Measurements from ENCODE around the gene ZNF407.

Gene ZNF407

GRCh38 chr18:75072672-75073371 is 475.2 kb downstream of the ZNF407 start:
- H4K8ac ChIP-seq (ENCODE audit: low read depth, low read length), result no peak overlapping the region
- WGBS (ENCODE audit: extremely low coverage, insufficient coverage, low lambda C conversion rate), result no CpG with 5 or more reads among the region's 21 CpGs
- no peak overlapping the region for H3K4ac ChIP-seq (ENCODE audit: low read depth, low read length)
- no peak for DNase-seq
- H2BK120ac ChIP-seq (ENCODE audit: low read depth, low read length), result no peak overlapping the region
- H3K4me1 ChIP-seq (ENCODE audit: control insufficient read depth, low read depth, low read length), result no peaks in the 10 kb centered on the region
- no peak overlapping the region for H3K4me2 ChIP-seq (ENCODE audit: low read length)
- H2BK5ac ChIP-seq (ENCODE audit: low read length), result no peak overlapping the region
- no peaks in the 10 kb centered on the region for H3K79me1 ChIP-seq (ENCODE audit: low read length)
- no peak overlapping the region for H3K56ac ChIP-seq (ENCODE audit: low read length)
- no peak overlapping the region for H2AK5ac ChIP-seq (ENCODE audit: low read length)
- H3K4me3 ChIP-seq (ENCODE audit: low read length), result no peak overlapping the region
- H3K27me3 ChIP-seq (ENCODE audit: insufficient read depth, low read length, poor library complexity), result no peaks in the 10 kb centered on the region
- H2BK15ac ChIP-seq (replicated peaks; ENCODE audit: low read depth), result no peak overlapping the region
- no peak overlapping the region for H3K18ac ChIP-seq (ENCODE audit: low read length)
- H3K23ac ChIP-seq (ENCODE audit: low read length), result no peak overlapping the region
- no peak overlapping the region for H3K9ac ChIP-seq (ENCODE audit: low read length)
- H4K5ac ChIP-seq (ENCODE audit: low read length), result no peak overlapping the region
- no peaks in the 10 kb centered on the region for H3K36me3 ChIP-seq (ENCODE audit: control insufficient read depth, insufficient read depth, low read length)
- no peak overlapping the region for H3K27ac ChIP-seq (ENCODE audit: low read depth, low read length)
- H3K79me2 ChIP-seq (ENCODE audit: control insufficient read depth, insufficient read depth, low read length), result no peaks in the 10 kb centered on the region

GRCh38 chr18:75073654-75074053 is 476.0 kb downstream of the ZNF407 start:
- H3K56ac ChIP-seq (ENCODE audit: low read length), result no peak overlapping the region
- H2AK5ac ChIP-seq (ENCODE audit: low read length), result no peak overlapping the region
- no peaks in the 10 kb centered on the region for H3K4me1 ChIP-seq (ENCODE audit: control insufficient read depth, low read depth, low read length)
- no peaks in the 10 kb centered on the region for H3K79me1 ChIP-seq (ENCODE audit: low read length)
- no peak overlapping the region for H2BK15ac ChIP-seq (replicated peaks; ENCODE audit: low read depth)
- no CpG with 5 or more reads among the region's 9 CpGs for WGBS (ENCODE audit: extremely low coverage, insufficient coverage, low lambda C conversion rate)
- no peak for DNase-seq
- no peak overlapping the region for H3K23ac ChIP-seq (ENCODE audit: low read length)
- H3K79me2 ChIP-seq (ENCODE audit: control insufficient read depth, insufficient read depth, low read length), result no peaks in the 10 kb centered on the region
- no peak overlapping the region for H3K4ac ChIP-seq (ENCODE audit: low read depth, low read length)
- no peak overlapping the region for H4K8ac ChIP-seq (ENCODE audit: low read depth, low read length)
- no peak overlapping the region for H3K4me2 ChIP-seq (ENCODE audit: low read length)
- no peak overlapping the region for H3K4me3 ChIP-seq (ENCODE audit: low read length)
- H4K5ac ChIP-seq (ENCODE audit: low read length), result no peak overlapping the region
- H3K36me3 ChIP-seq (ENCODE audit: control insufficient read depth, insufficient read depth, low read length), result no peaks in the 10 kb centered on the region
- H3K27ac ChIP-seq (ENCODE audit: low read depth, low read length), result no peak overlapping the region
- no peaks in the 10 kb centered on the region for H3K27me3 ChIP-seq (ENCODE audit: insufficient read depth, low read length, poor library complexity)
- H2BK120ac ChIP-seq (ENCODE audit: low read depth, low read length), result no peak overlapping the region
- H3K18ac ChIP-seq (ENCODE audit: low read length), result no peak overlapping the region
- H3K9ac ChIP-seq (ENCODE audit: low read length), result no peak overlapping the region
- no peak overlapping the region for H2BK5ac ChIP-seq (ENCODE audit: low read length)

GRCh38 chr18:75074196-75075015 is 476.7 kb downstream of the ZNF407 start:
- no peak overlapping the region for H2BK15ac ChIP-seq (replicated peaks; ENCODE audit: low read depth)
- WGBS (ENCODE audit: extremely low coverage, insufficient coverage, low lambda C conversion rate), result no CpG with 5 or more reads among the region's 13 CpGs
- no peak overlapping the region for H3K4ac ChIP-seq (ENCODE audit: low read depth, low read length)
- H3K79me2 ChIP-seq (ENCODE audit: control insufficient read depth, insufficient read depth, low read length), result no peaks in the 10 kb centered on the region
- H3K9ac ChIP-seq (ENCODE audit: low read length), result no peak overlapping the region
- H3K27ac ChIP-seq (ENCODE audit: low read depth, low read length), result no peak overlapping the region
- no peak overlapping the region for H2BK120ac ChIP-seq (ENCODE audit: low read depth, low read length)
- no peak overlapping the region for H2AK5ac ChIP-seq (ENCODE audit: low read length)
- H3K36me3 ChIP-seq (ENCODE audit: control insufficient read depth, insufficient read depth, low read length), result no peaks in the 10 kb centered on the region
- no peak overlapping the region for H4K5ac ChIP-seq (ENCODE audit: low read length)
- no peak overlapping the region for H3K23ac ChIP-seq (ENCODE audit: low read length)
- no peak overlapping the region for H3K4me2 ChIP-seq (ENCODE audit: low read length)
- no peak overlapping the region for H4K8ac ChIP-seq (ENCODE audit: low read depth, low read length)
- H3K4me3 ChIP-seq (ENCODE audit: low read length), result no peak overlapping the region
- H2BK5ac ChIP-seq (ENCODE audit: low read length), result no peak overlapping the region
- H3K27me3 ChIP-seq (ENCODE audit: insufficient read depth, low read length, poor library complexity), result no peaks in the 10 kb centered on the region
- no peak overlapping the region for H3K18ac ChIP-seq (ENCODE audit: low read length)
- H3K79me1 ChIP-seq (ENCODE audit: low read length), result no peaks in the 10 kb centered on the region
- DNase-seq, result no peak
- no peak overlapping the region for H3K56ac ChIP-seq (ENCODE audit: low read length)
- H3K4me1 ChIP-seq (ENCODE audit: control insufficient read depth, low read depth, low read length), result no peaks in the 10 kb centered on the region

- Histone ChIP-seq H2BK15ac (replicated peaks; ENCODE audit: low read depth) (no peak overlapping the region), H3K27me3 (ENCODE audit: insufficient read depth, low read length, poor library complexity) (no peaks in the 10 kb centered on the region), H3K4ac (ENCODE audit: low read depth, low read length) (no peak overlapping the region), H3K9ac (ENCODE audit: low read length) (no peak overlapping the region), H3K4me1 (ENCODE audit: control insufficient read depth, low read depth, low read length) (no peaks in the 10 kb centered on the region), H3K23ac (ENCODE audit: low read length) (no peak overlapping the region), H2AK5ac (ENCODE audit: low read length) (no peak overlapping the region), H3K27ac (ENCODE audit: low read depth, low read length) (no peak overlapping the region), H2BK120ac (ENCODE audit: low read depth, low read length) (no peak overlapping the region), H3K79me1 (ENCODE audit: low read length) (no peaks in the 10 kb centered on the region), H4K5ac (ENCODE audit: low read length) (no peak overlapping the region), H3K36me3 (ENCODE audit: control insufficient read depth, insufficient read depth, low read length) (no peaks in the 10 kb centered on the region), H3K4me2 (ENCODE audit: low read length) (no peak overlapping the region), H3K56ac (ENCODE audit: low read length) (no peak overlapping the region), H4K8ac (ENCODE audit: low read depth, low read length) (no peak overlapping the region), H3K4me3 (ENCODE audit: low read length) (no peak overlapping the region), H3K18ac (ENCODE audit: low read length) (no peak overlapping the region), H3K79me2 (ENCODE audit: control insufficient read depth, insufficient read depth, low read length) (no peaks in the 10 kb centered on the region), H2BK5ac (ENCODE audit: low read length) (no peak overlapping the region)
- no CpG with 5 or more reads among the region's 3 CpGs for WGBS (ENCODE audit: extremely low coverage, insufficient coverage, low lambda C conversion rate)
- no peak for DNase-seq
Measured at GRCh38 chr18:75075016-75075305, 477.3 kb downstream of the ZNF407 start.

- Histone ChIP-seq H3K4ac (ENCODE audit: low read depth, low read length) (no peak overlapping the region), H3K27me3 (ENCODE audit: insufficient read depth, low read length, poor library complexity) (no peaks in the 10 kb centered on the region), H3K27ac (ENCODE audit: low read depth, low read length) (no peak overlapping the region), H3K18ac (ENCODE audit: low read length) (no peak overlapping the region), H2BK120ac (ENCODE audit: low read depth, low read length) (no peak overlapping the region), H4K8ac (ENCODE audit: low read depth, low read length) (no peak overlapping the region), H2AK5ac (ENCODE audit: low read length) (no peak overlapping the region), H3K79me2 (ENCODE audit: control insufficient read depth, insufficient read depth, low read length) (no peaks in the 10 kb centered on the region), H3K36me3 (ENCODE audit: control insufficient read depth, insufficient read depth, low read length) (no peaks in the 10 kb centered on the region), H3K4me2 (ENCODE audit: low read length) (no peak overlapping the region), H3K4me3 (ENCODE audit: low read length) (no peak overlapping the region), H2BK15ac (replicated peaks; ENCODE audit: low read depth) (no peak overlapping the region), H3K4me1 (ENCODE audit: control insufficient read depth, low read depth, low read length) (no peaks in the 10 kb centered on the region), H4K5ac (ENCODE audit: low read length) (no peak overlapping the region), H3K9ac (ENCODE audit: low read length) (no peak overlapping the region), H3K23ac (ENCODE audit: low read length) (no peak overlapping the region), H3K79me1 (ENCODE audit: low read length) (no peaks in the 10 kb centered on the region), H2BK5ac (ENCODE audit: low read length) (no peak overlapping the region), H3K56ac (ENCODE audit: low read length) (no peak overlapping the region)
- WGBS (ENCODE audit: extremely low coverage, insufficient coverage, low lambda C conversion rate), result no CpG with 5 or more reads among the region's 12 CpGs
- no peak for DNase-seq
Measured at GRCh38 chr18:75075429-75075841, 477.8 kb downstream of the ZNF407 start.
